ENCODE results near the gene GPR84. TPM values are rescaled to one million over a fixed set of nuclear protein-coding genes. Genes with fewer than 3 reads are reported as not detected.

GPR84 gene
- total and polyA plus RNA-seq, 2 experiments from 2014 or later, result not detected

- TF ChIP-seq ETS1 (IDR thresholded peaks at IDR 0.05) (no peak), JUNB (IDR thresholded peaks at IDR 0.05; ENCODE audit: unreplicated experiment) (no peak), STAT1 (IDR thresholded peaks at IDR 0.05; ENCODE audit: unreplicated experiment) (no peak), EZH2 (IDR thresholded peaks at IDR 0.05; ENCODE audit: low read depth, unreplicated experiment) (no peak), REST (IDR thresholded peaks at IDR 0.05; ENCODE audit: unreplicated experiment) (no peak), NANOG (IDR thresholded peaks at IDR 0.05; ENCODE audit: borderline replicate concordance) (no peak), ZNF114 (CRISPR knock-in tag; IDR thresholded peaks at IDR 0.05) (no peak), POLR2AphosphoS5 (IDR thresholded peaks at IDR 0.05; ENCODE audit: low read depth) (no peak), ZNF331 (CRISPR knock-in tag; IDR thresholded peaks at IDR 0.05; ENCODE audit: low read depth) (no peak), CREB1 (CRISPR knock-in tag; IDR thresholded peaks at IDR 0.05; ENCODE audit: low read depth) (no peak), EZH2phosphoT487 (IDR thresholded peaks at IDR 0.05; ENCODE audit: unreplicated experiment) (no peak), CTCF (conservative IDR thresholded peaks at IDR 0.05; ENCODE audit: low read depth in 2 of 2) (no peak)
Observed at GRCh38 chr12:54357506-54358190, 6.6 kb downstream of the GPR84 start (continued).

GRCh38 chr12:54356951-54357356 is 7.3 kb downstream of the GPR84 start:
- H3K4me2 ChIP-seq, result peak overlapping the region; percentile 95
- no peaks in the 10 kb centered on the region for H4K20me1 ChIP-seq (replicated peaks; ENCODE audit: insufficient read depth)
- peak; percentile 65 for DNase-seq (ENCODE audit: low spot score)
- Mint-ChIP-seq H3K4me1 (peaks cover 27% of the 10 kb centered on the region), H3K4me3 (peak overlapping the region; percentile 42), H3K27ac (peak overlapping the region; percentile 79), H3K9me3 (no peaks in the 10 kb centered on the region; the same call in 2 of the 3 replicates), H3K27me3 (ENCODE audit: insufficient read depth, low read depth, poor library complexity) (peaks cover 31% of the 10 kb centered on the region), H3K36me3 (ENCODE audit: low read depth) (no peaks in the 10 kb centered on the region; the same call in 2 of the 3 replicates)
- ATAC-seq, result no peak
- peaks cover under 1% of the 10 kb centered on the region; the same call in 1 of the 2 replicates for H3K27me3 ChIP-seq (ENCODE audit: insufficient read depth)
- peaks cover 66% of the 10 kb centered on the region for H3K4me1 ChIP-seq (ENCODE audit: insufficient read depth)
- TF ChIP-seq STAT1 (IDR thresholded peaks at IDR 0.05; ENCODE audit: unreplicated experiment), result no peak
- TF ChIP-seq JUNB (IDR thresholded peaks at IDR 0.05; ENCODE audit: unreplicated experiment), result no peak
- no peak for TF ChIP-seq CTCF (conservative IDR thresholded peaks at IDR 0.05; ENCODE audit: low read depth in 2 of 2)
- no peak for TF ChIP-seq EZH2phosphoT487 (IDR thresholded peaks at IDR 0.05; ENCODE audit: unreplicated experiment)
- no peak for TF ChIP-seq REST (IDR thresholded peaks at IDR 0.05; ENCODE audit: unreplicated experiment)
- no peak for TF ChIP-seq NANOG (IDR thresholded peaks at IDR 0.05; ENCODE audit: borderline replicate concordance)
- TF ChIP-seq ZNF331 (CRISPR knock-in tag; IDR thresholded peaks at IDR 0.05; ENCODE audit: low read depth), result no peak
- peak overlapping the region; percentile 75 for H3K4me3 ChIP-seq
- no peak overlapping the region for H2AFZ ChIP-seq
- no peaks in the 10 kb centered on the region; the same call in 1 of the 2 replicates for H3K79me2 ChIP-seq (replicated peaks; ENCODE audit: insufficient read depth)
- H3K9me2 ChIP-seq (ENCODE audit: insufficient read depth), result no peaks in the 10 kb centered on the region
- peaks cover 19% of the 10 kb centered on the region for H3F3A ChIP-seq (replicated peaks; ENCODE audit: low read depth)
- H3K27ac ChIP-seq (ENCODE audit: low read depth), result peak overlapping the region; percentile 82
- no peaks in the 10 kb centered on the region for H3K36me3 ChIP-seq (ENCODE audit: insufficient read depth)
